Measurements from ENCODE around the gene PRDM16.

The PRDM16 gene

DNA sequence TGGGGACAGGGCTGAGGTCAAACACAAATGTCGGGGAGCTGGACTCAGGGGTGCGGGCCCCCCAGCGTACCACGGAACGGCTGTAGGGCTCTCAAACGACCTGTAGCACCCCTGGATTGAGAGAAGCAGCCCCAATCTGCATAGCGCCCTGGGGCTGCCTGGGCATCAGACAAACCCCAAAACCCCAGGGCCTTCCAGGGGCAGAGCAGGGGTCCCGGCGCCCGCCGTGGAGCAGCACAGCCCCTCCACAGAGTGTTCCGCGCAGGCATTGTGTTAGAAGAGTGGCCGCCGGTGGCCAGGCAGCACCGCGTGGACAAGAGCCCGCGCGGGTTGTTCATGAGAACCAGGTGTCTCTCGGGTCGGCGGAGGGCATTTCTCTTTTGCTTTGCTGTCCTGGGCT is 321.3 kb downstream of the PRDM16 start:
- DNase-seq, result no peak

DNA sequence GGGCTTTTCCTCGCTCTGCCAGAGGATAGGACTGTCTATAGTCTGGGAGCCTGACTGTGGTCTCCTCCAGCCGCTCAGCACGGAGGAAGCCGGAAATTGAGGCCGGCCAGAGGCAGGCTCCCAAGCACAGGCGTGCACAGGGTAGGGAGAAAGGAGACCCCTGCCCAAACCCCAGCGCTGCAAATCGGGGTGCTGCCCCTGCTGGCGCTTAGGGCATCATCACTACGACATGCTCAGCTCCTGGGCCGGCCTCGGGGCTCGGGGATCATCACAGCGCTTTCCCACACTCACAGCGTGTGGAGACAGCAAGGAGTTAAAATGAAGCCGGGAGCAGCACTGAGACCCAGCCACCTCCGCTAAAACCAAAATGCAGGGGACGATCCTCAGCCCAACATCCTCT is 322.7 kb downstream of the PRDM16 start:
- no peak for DNase-seq

DNA sequence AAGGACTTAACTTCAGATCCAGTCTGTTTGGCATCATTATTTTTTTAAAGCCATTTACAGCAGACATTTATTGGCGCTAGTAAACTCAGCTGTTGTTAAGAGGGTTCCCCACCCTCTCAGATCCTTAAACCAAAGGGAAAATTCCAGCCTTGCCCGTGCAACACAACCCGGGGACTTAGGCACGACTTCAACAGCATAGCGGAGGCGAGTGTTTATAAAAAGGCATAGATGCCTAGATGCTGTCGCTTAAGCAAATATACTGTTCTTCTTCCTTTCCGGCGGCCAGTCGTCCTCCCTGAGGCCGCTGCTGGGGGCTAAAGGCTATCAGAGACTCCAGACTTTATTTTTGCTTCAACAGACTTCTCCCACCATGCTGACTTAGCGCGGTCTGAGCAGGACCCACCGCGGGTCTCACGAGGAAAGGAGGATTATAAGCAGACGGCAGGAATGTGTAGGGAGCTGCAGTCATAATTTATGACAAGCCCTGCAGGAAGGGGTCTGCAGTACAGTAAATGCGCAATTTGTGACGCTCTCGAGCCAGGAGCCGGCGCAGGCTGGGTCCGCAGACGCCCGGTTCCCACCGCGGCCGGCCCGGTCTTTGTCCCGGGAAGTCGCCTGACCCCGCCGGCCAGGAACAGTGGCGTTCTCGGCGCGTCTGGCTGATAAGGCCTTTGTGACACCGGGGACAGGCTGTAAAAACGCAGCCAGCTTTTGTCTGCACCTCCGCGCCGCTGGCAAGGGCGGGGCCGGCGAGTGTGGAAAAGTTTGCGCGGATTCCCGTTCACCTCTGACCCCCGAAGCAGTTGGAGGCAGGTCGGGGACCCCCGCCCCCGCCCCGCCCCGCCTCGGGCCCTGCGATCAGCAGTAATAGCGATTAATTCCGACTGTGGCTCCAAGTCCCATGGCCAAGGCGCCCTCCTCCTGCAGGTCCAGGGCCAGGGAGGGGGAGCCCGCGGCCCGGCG is 324.3 kb downstream of the PRDM16 start:
- peak; percentile 20 for DNase-seq

DNA sequence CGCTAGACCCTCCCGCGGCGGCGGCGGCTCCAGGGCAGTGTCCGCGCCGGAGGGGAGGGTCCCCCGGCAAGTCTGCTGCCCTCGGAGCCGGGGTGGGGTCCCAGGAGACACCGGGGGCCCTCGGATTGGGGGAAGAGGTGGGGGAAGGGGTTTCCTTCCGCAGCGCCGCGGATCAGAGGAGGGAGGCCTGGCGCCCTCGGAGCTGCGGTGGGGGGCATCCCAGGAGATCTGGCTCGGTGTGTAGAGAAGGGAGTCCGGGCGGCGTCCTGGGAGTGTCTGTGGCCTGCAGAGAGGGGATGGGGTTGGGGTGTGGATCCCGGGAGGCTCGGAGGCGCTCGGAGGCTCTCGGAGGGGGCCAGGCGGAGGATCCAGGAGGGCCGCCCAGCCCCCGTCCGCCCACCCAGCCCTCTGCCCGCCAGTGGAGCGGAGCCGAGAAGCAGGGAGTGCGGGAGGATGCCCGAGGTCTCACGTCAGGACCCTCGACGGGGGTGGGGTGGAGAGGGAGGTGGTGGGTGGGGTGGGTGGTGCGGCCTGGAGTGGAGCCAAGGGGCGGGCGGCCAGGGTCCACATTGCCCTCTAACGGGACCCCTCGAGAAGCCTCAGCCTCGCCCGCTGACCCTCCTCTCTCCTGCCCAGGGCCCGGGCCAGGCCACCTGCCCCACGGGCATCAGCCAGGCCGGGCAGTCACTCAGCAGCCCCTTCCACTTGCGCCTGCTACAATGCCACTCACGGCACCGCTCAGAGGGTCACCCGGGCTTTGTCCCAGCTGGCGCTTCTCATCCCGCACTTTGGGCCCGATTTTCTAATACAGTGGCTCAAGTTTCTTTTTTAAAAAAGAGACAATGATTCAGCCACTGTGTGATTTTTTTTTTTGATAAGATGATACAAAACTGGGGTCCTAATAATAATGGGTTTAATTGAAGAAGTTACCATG is 325.3 kb downstream of the PRDM16 start:
- DNase-seq, result no peak

DNA sequence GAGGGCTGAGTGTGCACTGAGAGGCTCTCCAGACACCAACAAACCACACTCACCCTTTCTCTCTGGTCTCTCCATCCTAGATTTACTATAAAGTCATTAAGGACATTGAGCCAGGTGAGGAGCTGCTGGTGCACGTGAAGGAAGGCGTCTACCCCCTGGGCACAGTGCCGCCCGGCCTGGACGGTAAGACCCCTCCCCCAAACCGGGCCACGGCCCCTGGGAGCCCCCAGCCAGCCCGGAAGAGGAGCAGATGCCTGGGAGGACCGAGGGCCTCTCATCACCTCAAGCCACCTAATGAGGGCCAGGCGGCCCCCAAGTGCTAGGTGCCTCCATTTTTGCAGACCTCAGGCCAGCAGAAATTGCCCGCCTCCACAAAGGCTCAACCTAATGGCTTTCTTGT is 327.4 kb downstream of the PRDM16 start:
- no peak for DNase-seq

- no peak for DNase-seq
These were observed 328.3 kb downstream of the PRDM16 start for GRCh38 chr1:3397311-3397710.

- DNase-seq, result no peak
These were observed 329.6 kb downstream of the PRDM16 start for GRCh38 chr1:3398396-3399140.

GRCh38 chr1:3399732-3400131 is 330.7 kb downstream of the PRDM16 start:
- DNase-seq, result peak; percentile 27

GRCh38 chr1:3401585-3402257 is 332.7 kb downstream of the PRDM16 start:
- no peak for DNase-seq

DNA sequence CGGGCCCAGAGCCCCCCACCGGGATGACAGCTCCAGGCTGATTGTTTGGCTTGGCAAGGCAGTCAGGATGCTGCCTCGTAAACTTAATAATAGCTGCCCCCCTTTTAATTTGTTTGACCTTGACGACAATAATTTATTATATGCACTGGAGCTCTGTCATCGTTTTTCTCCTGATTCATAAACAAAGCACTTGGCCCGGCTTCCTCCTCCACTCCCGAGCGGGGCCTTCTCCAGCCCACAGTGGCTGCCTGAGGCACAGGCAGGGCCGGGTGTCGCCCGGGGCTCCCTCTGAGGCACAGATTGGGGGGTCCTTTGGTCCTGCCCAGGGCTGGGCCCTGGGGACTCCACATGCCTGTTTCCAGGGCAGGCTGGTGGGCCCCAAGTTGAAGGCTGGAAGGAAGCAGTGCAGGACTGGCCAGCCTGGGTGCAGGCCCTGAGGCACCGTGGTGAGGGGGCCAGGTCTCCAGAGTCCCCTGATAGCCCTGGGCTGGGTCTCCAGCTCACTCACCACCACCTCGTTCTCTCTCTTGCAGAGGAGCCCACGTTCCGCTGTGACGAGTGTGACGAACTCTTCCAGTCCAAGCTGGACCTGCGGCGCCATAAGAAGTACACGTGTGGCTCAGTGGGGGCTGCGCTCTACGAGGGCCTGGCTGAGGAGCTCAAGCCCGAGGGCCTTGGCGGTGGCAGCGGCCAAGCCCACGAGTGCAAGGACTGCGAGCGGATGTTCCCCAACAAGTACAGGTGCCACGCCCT is 333.4 kb downstream of the PRDM16 start:
- peak; percentile 59 for DNase-seq

GRCh38 chr1:3403011-3403345 is 334.0 kb downstream of the PRDM16 start:
- no peak for DNase-seq

GRCh38 chr1:3403388-3404231 is 334.6 kb downstream of the PRDM16 start:
- DNase-seq, result no peak

GRCh38 chr1:3404301-3404700 is 335.3 kb downstream of the PRDM16 start:
- DNase-seq, result no peak

DNA sequence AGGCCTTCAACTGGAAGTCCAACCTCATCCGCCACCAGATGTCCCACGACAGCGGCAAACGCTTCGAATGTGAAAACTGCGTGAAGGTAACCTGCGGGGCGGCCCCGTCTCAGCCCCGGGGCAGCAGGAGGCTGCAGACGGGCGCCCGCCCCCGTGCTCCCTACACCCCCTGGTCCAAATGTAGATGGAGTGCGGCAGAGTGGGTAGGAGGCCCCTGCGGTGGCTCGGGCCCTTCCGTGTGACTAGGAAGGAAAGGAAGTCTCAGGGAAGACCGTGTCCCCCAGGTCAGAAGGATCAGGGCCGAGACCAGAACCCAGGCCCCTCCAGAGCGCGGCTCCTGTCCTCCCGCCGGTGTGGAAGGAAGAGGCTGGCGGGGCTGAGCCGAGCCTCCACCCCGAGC is 335.8 kb downstream of the PRDM16 start:
- no peak for DNase-seq

GRCh38 chr1:3405491-3405890 is 336.5 kb downstream of the PRDM16 start:
- DNase-seq, result no peak

GRCh38 chr1:3405974-3406867 is 337.2 kb downstream of the PRDM16 start:
- no peak for DNase-seq

GRCh38 chr1:3407021-3407420 is 338.0 kb downstream of the PRDM16 start:
- DNase-seq, result no peak

DNA sequence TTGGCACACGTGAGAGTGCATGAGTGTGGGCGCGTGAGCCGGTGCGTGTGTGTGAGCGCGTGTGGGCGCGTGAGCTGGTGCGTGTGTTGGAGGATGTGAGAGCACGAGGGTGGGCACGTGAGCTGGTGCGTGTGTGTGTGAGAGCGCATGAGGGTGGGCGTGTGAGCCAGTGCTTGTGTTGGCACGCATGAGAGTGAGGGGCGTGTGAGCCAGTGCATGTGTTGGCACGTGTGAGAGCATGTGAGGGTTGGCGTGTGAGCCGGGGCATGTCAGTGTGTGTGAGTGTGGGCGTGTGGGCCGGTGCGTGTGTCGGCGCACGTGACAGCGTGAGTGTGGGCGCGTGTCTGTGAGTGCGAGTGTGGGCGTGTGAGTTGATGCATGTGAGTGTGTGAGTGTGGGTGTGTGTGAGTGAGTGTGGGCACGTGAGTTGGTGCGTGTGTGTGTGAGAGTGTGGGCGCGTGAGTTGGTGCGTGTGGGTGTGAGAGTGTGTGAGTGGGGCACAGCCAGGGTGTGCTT is 339.8 kb downstream of the PRDM16 start:
- no peak for DNase-seq

- DNase-seq, result no peak
These were observed 340.6 kb downstream of the PRDM16 start for GRCh38 chr1:3409366-3410141.
